ENCODE results near the gene NLRC3.

The NLRC3 gene

GRCh38 chr16:3554351-3554928 lies 22.8 kb downstream of the NLRC3 start:
- DNase-seq (ENCODE audit: extremely low spot score) = no peak
- CTCF ChIA-PET = no interaction called here
- TF ChIP-seq CTCF (IDR thresholded peaks at IDR 0.05; ENCODE audit: control extremely low read depth, extremely low read depth, low read depth, missing control alignments) = no peak
- POLR2A ChIA-PET = no interaction called here

GRCh38 chr16:3553138-3553923 lies 23.9 kb downstream of the NLRC3 start:
- ChIA-PET POLR2A (no interaction called here), CTCF (interaction anchor here (1.0 kb wide), 1 partner anchor 14 kb away, joined by 3 read pairs; no protein-coding TSS in a partner anchor)
- DNase-seq (ENCODE audit: extremely low spot score) = no peak
- TF ChIP-seq CTCF (IDR thresholded peaks at IDR 0.05; ENCODE audit: control extremely low read depth, extremely low read depth, low read depth, missing control alignments) = no peak

GRCh38 chr16:3550851-3551847 lies 26.1 kb downstream of the NLRC3 start:
- no peak for TF ChIP-seq CTCF (IDR thresholded peaks at IDR 0.05; ENCODE audit: control extremely low read depth, extremely low read depth, low read depth, missing control alignments)
- DNase-seq (ENCODE audit: extremely low spot score) = no peak
- ChIA-PET POLR2A (no interaction called here), CTCF (no interaction called here)

- no peak for DNase-seq (ENCODE audit: extremely low spot score)
- ChIA-PET CTCF (no interaction called here), POLR2A (no interaction called here)
- no peak for TF ChIP-seq CTCF (IDR thresholded peaks at IDR 0.05; ENCODE audit: control extremely low read depth, extremely low read depth, low read depth, missing control alignments)
These were observed 27.3 kb downstream of the NLRC3 start for GRCh38 chr16:3549906-3550305.

GRCh38 chr16:3548859-3549258 lies 28.3 kb downstream of the NLRC3 start:
- ChIA-PET CTCF (interaction anchor here (1.1 kb wide), 1 partner anchor 12 kb away, joined by 4 read pairs; no protein-coding TSS in a partner anchor), POLR2A (no interaction called here)
- TF ChIP-seq CTCF (IDR thresholded peaks at IDR 0.05; ENCODE audit: control extremely low read depth, extremely low read depth, low read depth, missing control alignments) = no peak
- no peak for DNase-seq (ENCODE audit: extremely low spot score)

- ChIA-PET CTCF (interaction anchor here (1.1 kb wide), 1 partner anchor 11 kb away, joined by 4 read pairs; no protein-coding TSS in a partner anchor), POLR2A (no interaction called here)
- no peak for DNase-seq (ENCODE audit: extremely low spot score)
- no peak for TF ChIP-seq CTCF (IDR thresholded peaks at IDR 0.05; ENCODE audit: control extremely low read depth, extremely low read depth, low read depth, missing control alignments)
These were observed 28.8 kb downstream of the NLRC3 start for GRCh38 chr16:3548445-3548844.
